Hippocampal formation (tissue), 2 donors: Measurements from ENCODE around the gene AFP.
"Not testable (repeated sequence)": the region's sequence is repeated elsewhere in the genome, so short reads cannot be mapped to it uniquely, and the experiment has no call there.

ENCODE experiments used
- DNase-seq, 2 donors: peaks; one replicate each; lab custom pipeline; 2025; lab: John Stamatoyannopoulos, UW

The AFP gene

GRCh38 chr4:73435984-73436383, at the start of gene AFP:
Gene AFP, plus strand, starts transcription at chr4:73436221. Its CDS starts 42 bp downstream, at chr4:73436263.
- DNase-seq, result no peak

DNA sequence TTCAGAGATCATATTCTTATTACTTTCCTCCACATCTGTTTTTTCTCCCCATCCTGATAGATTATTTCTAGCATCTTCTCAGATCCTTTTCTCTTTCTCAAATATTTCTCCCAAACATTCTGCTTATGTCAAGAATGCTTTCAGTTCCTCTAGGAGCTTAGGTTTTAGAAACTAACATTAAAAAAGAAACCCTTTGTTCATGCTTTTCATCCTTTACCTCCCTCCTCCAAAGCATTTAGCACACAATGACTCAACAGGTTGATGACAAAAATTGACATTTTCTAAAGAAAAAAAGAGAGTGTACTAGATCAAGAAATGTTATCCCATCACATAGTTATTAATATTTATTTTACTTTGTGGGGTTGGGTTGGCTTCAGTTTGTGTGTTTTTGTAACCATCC, 48.5 kb upstream of the AFP start:
- DNase-seq, result no peak

DNA sequence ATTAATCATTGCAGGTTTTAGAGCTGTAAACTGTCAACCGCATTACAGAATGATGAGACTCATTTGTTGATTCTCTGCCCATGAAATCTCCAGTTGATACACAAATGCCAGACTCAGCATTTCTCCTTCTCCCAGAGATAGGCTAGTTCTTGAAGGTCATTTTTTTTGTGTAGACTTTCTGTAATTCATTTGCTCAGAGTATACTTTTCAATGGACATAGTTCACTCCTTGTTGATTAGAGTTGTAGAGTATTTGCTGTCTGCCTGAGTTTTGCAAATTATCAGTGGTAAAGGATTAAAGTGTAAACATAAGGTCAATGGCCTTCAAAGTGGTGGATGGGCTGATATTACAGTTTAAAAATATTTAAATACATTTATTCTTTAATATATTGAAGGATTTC, 47.1 kb upstream of the AFP start:
- DNase-seq, result no peak

DNA sequence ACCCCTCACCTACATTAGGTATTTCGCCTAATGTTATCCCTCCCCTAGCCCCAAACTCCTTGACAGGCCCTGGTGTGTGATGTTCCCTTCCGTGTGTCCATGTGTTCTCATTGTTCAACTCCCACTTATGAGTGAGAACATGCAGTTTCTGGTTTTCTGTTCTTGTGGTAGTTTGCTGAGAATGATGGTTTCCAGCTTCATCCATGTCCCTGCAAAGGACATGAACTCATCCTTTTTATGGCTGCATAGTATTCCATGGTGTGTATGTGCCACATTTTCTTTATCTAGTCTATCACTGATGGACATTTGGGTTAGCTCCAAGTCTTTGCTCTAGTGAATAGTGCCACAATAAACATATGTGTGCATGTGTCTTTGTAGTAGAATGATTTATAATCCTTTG, 46.4 kb upstream of the AFP start:
- DNase-seq, result not testable (repeated sequence)

- DNase-seq, result no peak
Measured at GRCh38 chr4:73391774-73392173, 44.2 kb upstream of the AFP start.

GRCh38 chr4:73392936-73393335, 43.1 kb upstream of the AFP start:
- DNase-seq, result no peak

DNA sequence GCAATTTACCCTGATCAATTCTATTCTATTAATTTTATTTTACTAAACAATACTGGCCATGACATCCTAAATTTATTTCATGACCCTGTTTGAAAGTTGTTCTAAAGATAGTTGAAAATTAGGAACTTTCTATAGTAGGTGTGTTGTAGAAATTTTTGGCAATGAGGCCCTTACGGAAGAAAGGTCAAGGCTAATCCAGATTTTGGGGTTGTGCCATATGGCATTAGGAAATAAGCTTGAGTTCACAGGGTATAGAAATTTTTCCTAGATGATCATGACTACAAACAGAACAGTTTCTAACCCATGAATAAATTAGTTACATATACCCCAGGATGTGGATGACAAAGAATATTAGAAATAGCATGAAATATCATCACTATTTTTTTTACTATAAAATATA, 39.7 kb upstream of the AFP start:
- DNase-seq, result no peak

- DNase-seq, result no peak
Measured at GRCh38 chr4:73396993-73397972, 38.7 kb upstream of the AFP start.

GRCh38 chr4:73401412-73401811, 34.6 kb upstream of the AFP start:
- no peak for DNase-seq

DNA sequence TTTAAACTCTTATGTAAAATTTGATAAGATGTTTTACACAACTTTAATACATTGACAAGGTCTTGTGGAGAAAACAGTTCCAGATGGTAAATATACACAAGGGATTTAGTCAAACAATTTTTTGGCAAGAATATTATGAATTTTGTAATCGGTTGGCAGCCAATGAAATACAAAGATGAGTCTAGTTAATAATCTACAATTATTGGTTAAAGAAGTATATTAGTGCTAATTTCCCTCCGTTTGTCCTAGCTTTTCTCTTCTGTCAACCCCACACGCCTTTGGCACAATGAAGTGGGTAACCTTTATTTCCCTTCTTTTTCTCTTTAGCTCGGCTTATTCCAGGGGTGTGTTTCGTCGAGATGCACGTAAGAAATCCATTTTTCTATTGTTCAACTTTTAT, 32.0 kb upstream of the AFP start, which contains the start of gene ALB:
ALB (plus strand) TSS at position 246 of the 400 bp plus-strand sequence; CDS start at position 287, 41 bp downstream.
- no peak for DNase-seq

- DNase-seq, result no peak
Measured at GRCh38 chr4:73404457-73404856, 31.6 kb upstream of the AFP start.

- no peak for DNase-seq
Measured at GRCh38 chr4:73405138-73405537, 30.9 kb upstream of the AFP start.

DNA sequence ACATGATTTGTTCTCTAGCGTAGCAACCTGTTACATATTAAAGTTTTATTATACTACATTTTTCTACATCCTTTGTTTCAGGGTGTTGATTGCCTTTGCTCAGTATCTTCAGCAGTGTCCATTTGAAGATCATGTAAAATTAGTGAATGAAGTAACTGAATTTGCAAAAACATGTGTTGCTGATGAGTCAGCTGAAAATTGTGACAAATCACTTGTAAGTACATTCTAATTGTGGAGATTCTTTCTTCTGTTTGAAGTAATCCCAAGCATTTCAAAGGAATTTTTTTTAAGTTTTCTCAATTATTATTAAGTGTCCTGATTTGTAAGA, 29.5 kb upstream of the AFP start:
- DNase-seq, result no peak

DNA sequence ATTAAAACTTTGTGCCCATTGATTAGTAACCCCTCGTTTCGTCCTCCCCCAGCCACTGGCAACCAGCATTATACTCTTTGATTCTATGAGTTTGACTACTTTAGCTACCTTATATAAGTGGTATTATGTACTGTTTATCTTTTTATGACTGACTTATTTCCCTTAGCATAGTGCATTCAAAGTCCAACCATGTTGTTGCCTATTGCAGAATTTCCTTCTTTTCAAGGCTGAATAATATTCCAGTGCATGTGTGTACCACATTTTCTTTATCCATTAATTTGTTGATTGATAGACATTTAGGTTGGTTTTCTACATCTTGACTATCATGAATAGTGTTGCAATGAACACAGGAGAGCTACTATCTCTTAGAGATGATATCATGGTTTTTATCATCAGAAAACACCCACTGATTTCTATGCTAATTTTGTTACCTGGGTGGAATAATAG, 28.8 kb upstream of the AFP start:
- no peak for DNase-seq

DNA sequence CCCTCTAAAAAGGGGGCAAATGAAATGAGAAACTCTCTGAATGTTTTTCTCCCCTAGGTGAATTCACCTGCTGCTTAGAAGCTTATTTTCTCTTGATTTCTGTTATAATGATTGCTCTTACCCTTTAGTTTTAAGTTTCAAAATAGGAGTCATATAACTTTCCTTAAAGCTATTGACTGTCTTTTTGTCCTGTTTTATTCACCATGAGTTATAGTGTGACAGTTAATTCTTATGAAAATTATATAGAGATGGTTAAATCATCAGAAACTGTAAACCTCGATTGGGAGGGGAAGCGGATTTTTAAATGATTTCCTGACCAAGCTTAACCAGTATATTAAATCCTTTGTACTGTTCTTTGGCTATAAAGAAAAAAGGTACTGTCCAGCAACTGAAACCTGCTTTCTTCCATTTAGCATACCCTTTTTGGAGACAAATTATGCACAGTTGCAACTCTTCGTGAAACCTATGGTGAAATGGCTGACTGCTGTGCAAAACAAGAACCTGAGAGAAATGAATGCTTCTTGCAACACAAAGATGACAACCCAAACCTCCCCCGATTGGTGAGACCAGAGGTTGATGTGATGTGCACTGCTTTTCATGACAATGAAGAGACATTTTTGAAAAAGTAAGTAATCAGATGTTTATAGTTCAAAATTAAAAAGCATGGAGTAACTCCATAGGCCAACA, 27.7 kb upstream of the AFP start:
- DNase-seq, result no peak

GRCh38 chr4:73409012-73409862, 26.8 kb upstream of the AFP start:
- DNase-seq, result no peak

DNA sequence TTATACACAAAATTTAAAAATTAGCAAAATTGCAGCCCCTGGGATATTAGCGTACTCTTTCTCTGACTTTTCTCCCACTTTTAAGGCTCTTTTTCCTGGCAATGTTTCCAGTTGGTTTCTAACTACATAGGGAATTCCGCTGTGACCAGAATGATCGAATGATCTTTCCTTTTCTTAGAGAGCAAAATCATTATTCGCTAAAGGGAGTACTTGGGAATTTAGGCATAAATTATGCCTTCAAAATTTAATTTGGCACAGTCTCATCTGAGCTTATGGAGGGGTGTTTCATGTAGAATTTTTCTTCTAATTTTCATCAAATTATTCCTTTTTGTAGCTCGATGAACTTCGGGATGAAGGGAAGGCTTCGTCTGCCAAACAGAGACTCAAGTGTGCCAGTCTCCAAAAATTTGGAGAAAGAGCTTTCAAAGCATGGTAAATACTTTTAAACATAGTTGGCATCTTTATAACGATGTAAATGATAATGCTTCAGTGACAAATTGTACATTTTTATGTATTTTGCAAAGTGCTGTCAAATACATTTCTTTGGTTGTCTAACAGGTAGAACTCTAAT, 26.0 kb upstream of the AFP start:
- DNase-seq, result no peak

GRCh38 chr4:73410916-73411730, 24.9 kb upstream of the AFP start:
- no peak for DNase-seq

- no peak for DNase-seq
Measured at GRCh38 chr4:73411731-73412414, 24.1 kb upstream of the AFP start.

GRCh38 chr4:73413294-73413755, 22.7 kb upstream of the AFP start:
- no peak for DNase-seq
